HepG2 (cell line): ENCODE measurements around the gene ANKRD11. TPM values are rescaled to one million over a fixed set of nuclear protein-coding genes. Genes with fewer than 3 reads are reported as not detected.

Experiments used
- DZIP1 ChIP-seq: sonication (generic); formaldehyde crosslinking; IDR thresholded peaks from 2 replicates; pipeline ENCODE4 v1.5.0; 2020; ENCODE audit warnings: mild to moderate bottlenecking, missing genetic modification reagents
- KDM5B ChIP-seq: sonication (generic); formaldehyde crosslinking; IDR thresholded peaks from 2 replicates; pipeline ENCODE4 v1.4.0; 2020; ENCODE audit warnings: missing genetic modification reagents, mild to moderate bottlenecking, borderline replicate concordance
- LCORL ChIP-seq, 2 experiments: fragments of 450-650 bp in 1 of 2; sonication (generic) in 1 of 2; formaldehyde crosslinking in 1 of 2; IDR thresholded peaks; 2 replicates each; pipeline versions ENCODE4 v1.5.0 to v1.6.1; 2017 to 2020; ENCODE audit warnings: antibody characterized with exemption in 1 of 2, missing genetic modification reagents in 1 of 2
- NFATC3 ChIP-seq: sonication (generic); formaldehyde crosslinking; IDR thresholded peaks from 2 replicates; pipeline ENCODE4 v1.5.1; 2020; ENCODE audit warnings: mild to moderate bottlenecking, missing genetic modification reagents
- NFKBIZ ChIP-seq: IDR thresholded peaks from 2 replicates; pipeline ENCODE4 v1.6.1; 2018; ENCODE audit warnings: missing genetic modification reagents, missing compliant biosample characterization
- ZBTB39 ChIP-seq: sonication (generic); formaldehyde crosslinking; IDR thresholded peaks from 2 replicates; pipeline ENCODE4 v1.5.0; 2020; ENCODE audit warnings: missing genetic modification reagents
- polyA plus RNA-seq, 8 experiments: library from polyadenylated mRNA; depleted of rRNA in 3 of 8; stranded (reverse) in 7 of 8; unstranded in 1 of 8; fragments of >200 nt; fragmentation: Illumina TruSeq in 4 of 8; extraction: Trizol in 4 of 8; gene quantifications; 2 replicates each; pipeline versions ENCODE4 v1.2.1 to v1.2.3, GENCODE V29; 2011 to 2016; ENCODE audit warnings: low read depth in 4 of 8, missing spikeins in 1 of 8, mixed read lengths in 1 of 8; ENCODE audit not compliant: insufficient read depth in 1 of 8
- total RNA-seq, 5 experiments: library from RNA; depleted of rRNA; stranded (reverse); fragments of >200 nt; fragmentation: Illumina TruSeq; extraction: Trizol; gene quantifications; 2 replicates each; pipeline ENCODE4 v1.2.3, GENCODE V29; 2016; ENCODE audit warnings: low read depth in 1 of 5

ANKRD11 gene
- total and polyA plus RNA-seq, 2 of the 13 experiments (the other 11 are each of a cell fraction or from before 2014, with no cell fraction given): 21.4 to 38.4 TPM

- TF ChIP-seq DZIP1 (CRISPR knock-in tag): no peak
- no peak for TF ChIP-seq NFATC3
- TF ChIP-seq ZBTB39 (CRISPR knock-in tag): no peak
- no peak for TF ChIP-seq LCORL (IDR thresholded peaks at IDR 0.05)
- no peak for TF ChIP-seq LCORL (CRISPR knock-in tag; IDR thresholded peaks at IDR 0.05)
- no peak for TF ChIP-seq NFKBIZ
- TF ChIP-seq KDM5B (CRISPR knock-in tag): no peak
Observed at GRCh38 chr16:89324056-89325010, 166.0 kb downstream of the ANKRD11 start (continued).
